Thyroid gland (tissue), 4 donors: ENCODE results near the gene SLC7A9. TPM values are rescaled to one million over a fixed set of nuclear protein-coding genes. Genes with fewer than 3 reads are reported as not detected.
"Not testable (repeated sequence)": the region's sequence is repeated elsewhere in the genome, so short reads cannot be mapped to it uniquely, and the experiment has no call there.

ENCODE experiments used
- DNase-seq, 2 donors: peaks; one replicate each; pipeline ENCODE4 v3.0.0-alpha.2; 2019
- H3K27ac ChIP-seq, 3 donors: fragments of 200-600 bp; sonication (generic); 1 replicate in 2 of 3; 2 replicates in 1 of 3; pipeline ENCODE4 v1.5.1; 2016 to 2019; ENCODE audit warnings: mild to moderate bottlenecking in 1 of 3, moderate library complexity in 1 of 3
- H3K27me3 ChIP-seq: fragments of 200-600 bp; sonication (generic); one replicate; pipeline ENCODE4 v1.5.1; 2019
- H3K36me3 ChIP-seq, 2 donors: fragments of 200-600 bp; sonication (generic); one replicate each; pipeline ENCODE4 v1.5.1; 2016 to 2019
- H3K4me1 ChIP-seq, 2 donors: fragments of 200-600 bp; sonication (generic); one replicate each; pipeline ENCODE4 v1.5.1; 2017 to 2019
- H3K4me3 ChIP-seq, 3 donors: fragments of 200-600 bp; sonication (generic); replicated peaks in 1 of 3; 1 replicate in 2 of 3; 2 replicates in 1 of 3; pipeline ENCODE4 v1.5.1; 2016; ENCODE audit warnings: mild to moderate bottlenecking in 1 of 3
- H3K9me3 ChIP-seq: fragments of 200-600 bp; sonication (generic); one replicate; pipeline ENCODE4 v1.5.1; 2017
- CTCF ChIP-seq, 6 experiments: fragments of 200-600 bp in 3 of 6; fragments of 450-650 bp in 3 of 6; sonication (generic) in 3 of 6; IDR thresholded peaks; one replicate each; pipeline ENCODE4 v1.5.1; 2016 to 2019; ENCODE audit warnings: antibody characterized with exemption in 6 of 6, mild to moderate bottlenecking in 2 of 6, inconsistent platforms in 1 of 6, moderate library complexity in 1 of 6
- POLR2A ChIP-seq, 2 donors: fragments of 450-650 bp; IDR thresholded peaks; one replicate each; pipeline ENCODE4 v1.6.1; 2017; ENCODE audit warnings: antibody characterized with exemption in 2 of 2, mild to moderate bottlenecking in 2 of 2, moderate library complexity in 1 of 2
- WGBS, 2 donors: methylation state at CpG; one replicate each; pipeline ENCODE4 v1.1.5; 2017; 5-methylcytosine and 5-hydroxymethylcytosine counted together
- intact Hi-C: fragments of 100-400 bp; cut with DNase I; formaldehyde crosslinking; loops from one replicate; pipeline ENCODE4 v1.15.1; 2023
- total RNA-seq, 4 donors: library from RNA; depleted of rRNA; stranded (reverse); fragments of >200 nt; gene quantifications; one replicate each; pipeline ENCODE4 v1.2.3, GENCODE V29; 2016

Gene SLC7A9
- total RNA-seq, 4 donors from 2014 or later: 0.67 to 2.1 (median 0.67) TPM; not detected in 1

- DNase-seq: no peak
- no peaks in the 10 kb centered on the region for H3K27me3 ChIP-seq
- no peak overlapping the region for H3K27ac ChIP-seq
- H3K36me3 ChIP-seq: no peaks in the 10 kb centered on the region
- H3K4me3 ChIP-seq: no peak overlapping the region
- no peak for TF ChIP-seq POLR2A (IDR thresholded peaks at IDR 0.05)
- no peak for TF ChIP-seq CTCF (IDR thresholded peaks at IDR 0.05)
- intact Hi-C loops: no loop called here
- 45% methylated on average over 4 of the region's 4 CpGs for WGBS, 2 donors
- H3K9me3 ChIP-seq: no peaks in the 10 kb centered on the region
- no peaks in the 10 kb centered on the region for H3K4me1 ChIP-seq
These were observed 68.8 kb downstream of the SLC7A9 start for GRCh38 chr19:32800754-32801153.

DNA sequence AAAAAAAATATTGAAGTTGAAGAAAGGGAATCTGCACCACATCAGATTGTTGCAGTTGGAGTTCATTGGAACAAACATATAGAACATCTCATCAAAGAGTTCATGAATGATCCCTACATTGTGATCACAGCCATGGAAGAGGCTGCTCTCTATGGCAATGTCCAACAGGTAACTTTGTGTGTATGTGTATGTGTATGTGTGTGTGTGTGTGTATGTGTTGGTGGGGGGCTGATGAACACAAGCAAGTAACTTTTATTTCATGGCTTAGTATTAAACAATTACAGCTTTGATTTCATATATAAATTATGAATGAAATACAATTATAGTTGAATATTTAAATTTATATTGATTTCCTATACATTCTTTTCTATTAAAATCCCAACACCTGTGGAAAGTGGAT, 69.4 kb downstream of the SLC7A9 start:
- Histone ChIP-seq H3K27ac (no peak overlapping the region), H3K9me3 (no peaks in the 10 kb centered on the region), H3K36me3 (no peaks in the 10 kb centered on the region), H3K4me1 (no peaks in the 10 kb centered on the region), H3K4me3 (no peak overlapping the region), H3K27me3 (no peaks in the 10 kb centered on the region)
- intact Hi-C loops: no loop called here
- no peak for DNase-seq
- no peak for TF ChIP-seq POLR2A (IDR thresholded peaks at IDR 0.05)

- DNase-seq: no peak
- WGBS, 2 donors: 86 to 87% methylated on average over 4 of the region's 4 CpGs
- Histone ChIP-seq H3K4me1 (no peaks in the 10 kb centered on the region), H3K27me3 (no peaks in the 10 kb centered on the region), H3K4me3 (no peak overlapping the region), H3K36me3 (no peaks in the 10 kb centered on the region), H3K27ac (no peak overlapping the region), H3K9me3 (no peaks in the 10 kb centered on the region)
- no peak for TF ChIP-seq CTCF (IDR thresholded peaks at IDR 0.05)
- TF ChIP-seq POLR2A (IDR thresholded peaks at IDR 0.05): no peak
- intact Hi-C loops: no loop called here
These were observed 71.4 kb downstream of the SLC7A9 start for GRCh38 chr19:32798201-32798600.

- intact Hi-C loops: no loop called here
- H3K27me3 ChIP-seq: no peaks in the 10 kb centered on the region
- DNase-seq: no peak
- H3K4me3 ChIP-seq: no peak overlapping the region
- TF ChIP-seq POLR2A (IDR thresholded peaks at IDR 0.05) (no peak), CTCF (IDR thresholded peaks at IDR 0.05) (no peak)
- H3K4me1 ChIP-seq: no peaks in the 10 kb centered on the region
- H3K27ac ChIP-seq: no peak overlapping the region
- 98% methylated on average over 10 of the region's 10 CpGs for WGBS, 2 donors
- no peaks in the 10 kb centered on the region for H3K9me3 ChIP-seq
- no peaks in the 10 kb centered on the region for H3K36me3 ChIP-seq
These were observed 80.1 kb downstream of the SLC7A9 start for GRCh38 chr19:32789429-32789828.

DNA sequence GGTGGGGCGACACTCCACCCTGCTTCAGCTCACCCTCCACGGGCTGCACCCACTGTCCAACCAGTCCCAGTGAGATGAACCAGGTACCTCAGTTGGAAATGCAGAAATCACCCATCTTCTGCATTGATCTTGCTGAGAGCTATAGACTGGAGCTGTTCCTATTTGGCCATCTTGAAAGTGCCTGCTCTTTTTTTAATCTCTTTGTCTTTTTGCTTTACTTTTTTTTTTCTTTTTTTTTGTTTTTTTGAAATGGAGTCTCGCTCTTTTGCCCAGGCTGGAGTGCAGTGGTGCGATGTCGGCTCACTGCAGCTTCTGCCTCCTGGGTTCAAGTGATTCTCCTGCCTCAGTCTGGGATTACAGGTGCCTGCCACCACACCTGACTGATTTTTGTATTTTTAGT, 81.7 kb downstream of the SLC7A9 start:
- H3K4me1 ChIP-seq, H3K27ac ChIP-seq, H3K27me3 ChIP-seq, H3K9me3 ChIP-seq, H3K4me3 ChIP-seq, DNase-seq, intact Hi-C loops, H3K36me3 ChIP-seq: not testable (repeated sequence)
- 80 to 94% methylated on average over 5 of the region's 5 CpGs for WGBS, 2 donors

DNA sequence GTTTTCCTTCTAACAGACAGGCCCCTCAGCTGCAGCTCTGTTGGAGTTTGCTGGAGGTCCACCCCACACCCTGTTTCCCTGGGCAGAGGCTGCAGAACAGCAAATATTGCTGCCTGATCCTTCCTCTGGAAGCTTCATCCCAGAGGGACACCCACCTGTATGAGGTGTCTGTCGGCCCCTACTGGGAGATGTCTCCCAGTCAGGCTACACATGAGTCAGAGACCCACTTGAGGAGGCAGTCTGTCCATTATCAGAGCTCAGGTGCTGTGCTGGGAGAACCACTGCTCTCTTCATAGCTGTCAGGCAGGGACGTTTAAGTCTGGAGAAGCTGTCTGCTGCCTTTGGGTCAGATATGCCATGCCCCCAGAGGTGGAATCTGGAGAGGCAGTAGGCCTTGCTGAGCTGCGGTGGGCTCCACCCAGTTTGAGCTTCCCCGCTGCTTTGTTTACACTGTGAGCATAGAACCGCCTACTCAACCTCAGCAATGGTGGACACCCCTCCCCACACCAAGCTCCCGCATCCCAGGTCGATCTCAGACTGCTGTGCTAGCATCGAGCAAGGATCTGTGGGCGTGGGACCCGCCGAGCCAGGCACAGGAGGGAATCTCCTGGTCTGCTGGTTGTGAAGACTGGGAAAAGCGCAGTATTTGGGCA, 82.3 kb downstream of the SLC7A9 start:
- H3K27ac ChIP-seq, H3K9me3 ChIP-seq, H3K4me1 ChIP-seq, H3K36me3 ChIP-seq, H3K4me3 ChIP-seq, H3K27me3 ChIP-seq, DNase-seq, intact Hi-C loops: not testable (repeated sequence)
- WGBS, 2 donors: 48 to 61% methylated on average over 7 to 11 of the region's 12 CpGs

DNA sequence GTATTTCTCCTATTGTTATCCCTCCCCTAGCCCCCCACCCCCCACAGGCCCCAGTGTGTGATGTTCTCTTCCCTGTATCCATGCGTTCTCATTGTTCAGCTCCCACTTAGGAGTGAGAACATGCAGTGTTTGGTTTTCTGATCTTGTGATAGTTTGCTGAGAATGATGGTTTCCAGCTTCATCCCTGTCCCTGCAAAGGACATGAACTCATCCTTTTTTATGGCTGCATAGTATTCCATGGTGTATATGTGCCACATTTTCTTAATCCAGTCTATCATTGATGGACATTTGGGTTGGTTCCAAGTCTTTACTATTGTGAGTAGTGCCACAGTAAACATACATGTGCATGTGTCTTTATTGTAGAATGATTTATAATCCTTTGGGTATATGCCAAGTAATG, 87.5 kb downstream of the SLC7A9 start:
- H3K4me3 ChIP-seq, H3K27me3 ChIP-seq, H3K36me3 ChIP-seq, H3K27ac ChIP-seq, H3K9me3 ChIP-seq, intact Hi-C loops, DNase-seq, H3K4me1 ChIP-seq: not testable (repeated sequence)
- WGBS, 2 donors: 90 to 92% methylated on average over 1 of the region's 1 CpG
